LHCN-M2 (cell line): ENCODE measurements around the gene ATP6V1G3. TPM values are rescaled to one million over a fixed set of nuclear protein-coding genes. Genes with fewer than 3 reads are reported as not detected.
"Not testable (repeated sequence)": the region's sequence is repeated elsewhere in the genome, so short reads cannot be mapped to it uniquely, and the experiment has no call there.

Source experiments
- DNase-seq: peaks from one replicate; pipeline ENCODE4 v3.0.0-alpha.2; 2012; ENCODE audit warnings: low read depth
- total RNA-seq: library from RNA; depleted of rRNA; stranded (reverse); fragments of >200 nt; gene quantifications from 2 replicates; pipeline ENCODE4 v1.2.3, GENCODE V29; 2014; rRNA removed

ATP6V1G3 gene
- total RNA-seq, 1 experiment from 2014 or later: not detected

DNA sequence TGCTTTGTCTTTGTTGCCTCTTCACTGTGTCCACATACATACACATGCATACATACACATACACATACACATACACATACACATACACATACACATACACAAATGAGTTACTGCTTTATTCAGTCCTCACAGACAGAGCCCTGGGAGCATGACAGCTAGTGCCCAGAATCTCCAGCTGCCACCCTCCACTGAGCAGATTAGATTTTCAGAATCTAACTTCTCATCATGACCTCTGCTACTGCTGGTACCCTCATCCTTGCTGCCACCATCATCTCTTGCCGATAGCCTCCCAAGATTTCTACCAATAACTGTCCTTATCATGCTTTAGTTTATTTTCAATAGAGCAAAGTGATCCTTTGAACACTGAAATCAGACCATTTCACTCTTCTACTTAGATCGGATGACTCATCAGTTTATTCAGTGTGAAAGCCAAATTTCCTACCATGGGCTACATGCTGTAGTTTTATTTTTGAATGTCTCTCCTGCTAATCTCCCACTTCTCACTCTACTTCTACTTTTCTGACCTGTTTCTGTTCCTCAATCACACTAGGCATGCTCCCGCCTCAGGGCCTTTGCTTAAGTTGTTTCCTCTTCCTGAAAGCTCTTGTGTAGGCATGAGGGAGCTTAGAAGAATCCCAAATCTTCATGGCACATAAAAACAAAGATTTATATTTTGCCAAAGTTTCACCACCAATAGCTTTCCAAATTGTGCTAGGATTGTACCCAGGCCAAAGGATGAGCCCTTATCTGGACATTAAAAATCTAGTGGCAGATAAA lies 43.0 kb downstream of the ATP6V1G3 start:
- DNase-seq: peak; percentile 51

DNA sequence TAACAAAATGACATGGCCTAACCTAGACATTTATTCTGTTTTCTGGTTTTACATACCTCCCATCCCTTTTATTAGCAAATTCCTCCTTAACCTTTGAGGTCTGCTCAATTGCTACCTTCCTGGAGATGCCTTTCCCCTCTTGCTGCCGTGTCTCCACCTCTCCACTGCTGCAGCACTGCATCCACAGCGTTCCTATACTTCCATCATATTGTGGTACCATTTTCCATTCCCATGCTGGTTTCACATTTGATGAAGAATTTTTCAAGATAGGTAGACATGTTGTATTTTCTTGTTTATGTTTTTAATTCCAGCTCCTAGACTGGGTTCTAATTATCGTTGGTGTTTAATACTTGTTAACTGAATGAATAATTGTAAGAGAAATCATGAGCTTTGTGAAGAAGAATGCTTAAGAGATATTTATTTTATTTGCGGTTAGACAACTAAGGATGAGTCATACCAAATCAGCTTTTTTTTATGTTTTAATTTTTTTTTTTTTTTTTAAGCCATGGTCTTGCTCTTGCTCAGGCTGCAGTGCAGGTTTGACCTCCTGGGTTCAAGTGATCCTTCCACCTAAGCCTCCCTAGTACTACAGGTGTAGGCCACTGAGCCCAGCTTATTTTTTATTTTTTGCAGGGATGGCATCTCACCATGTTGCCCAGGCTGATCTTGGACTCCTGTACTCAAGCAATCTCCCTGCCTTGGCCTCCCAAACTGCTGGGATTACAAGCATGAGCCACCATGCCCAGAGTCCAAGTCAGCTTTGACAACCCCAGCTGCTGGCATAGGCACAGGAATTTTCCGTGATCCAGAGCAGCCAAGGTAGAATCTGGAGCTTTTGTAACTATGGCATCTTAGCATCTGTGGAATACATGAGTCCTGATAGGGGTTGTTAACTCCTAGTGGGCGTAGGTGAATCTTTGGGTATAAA lies 44.0 kb downstream of the ATP6V1G3 start:
- DNase-seq: peak; percentile 71

DNA sequence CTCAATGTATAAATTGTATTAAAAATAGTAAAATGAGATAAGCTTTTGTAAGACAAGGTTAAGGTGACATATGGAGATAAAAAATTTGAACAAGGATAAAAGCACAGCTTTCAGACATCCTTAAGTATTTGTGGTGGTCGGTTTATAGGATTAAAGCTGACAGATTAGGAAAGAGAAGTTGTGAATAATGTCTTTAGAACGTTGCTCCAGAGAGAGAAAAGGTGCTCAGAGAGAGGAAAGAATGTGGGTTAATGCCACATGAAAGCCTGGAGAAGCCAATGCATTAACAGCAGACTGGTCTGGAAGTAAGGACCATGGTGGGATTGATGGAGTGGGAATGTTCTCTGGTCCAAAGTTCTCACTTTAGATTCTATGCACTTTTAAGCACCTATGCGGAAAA lies 44.8 kb downstream of the ATP6V1G3 start:
- DNase-seq: no peak

DNA sequence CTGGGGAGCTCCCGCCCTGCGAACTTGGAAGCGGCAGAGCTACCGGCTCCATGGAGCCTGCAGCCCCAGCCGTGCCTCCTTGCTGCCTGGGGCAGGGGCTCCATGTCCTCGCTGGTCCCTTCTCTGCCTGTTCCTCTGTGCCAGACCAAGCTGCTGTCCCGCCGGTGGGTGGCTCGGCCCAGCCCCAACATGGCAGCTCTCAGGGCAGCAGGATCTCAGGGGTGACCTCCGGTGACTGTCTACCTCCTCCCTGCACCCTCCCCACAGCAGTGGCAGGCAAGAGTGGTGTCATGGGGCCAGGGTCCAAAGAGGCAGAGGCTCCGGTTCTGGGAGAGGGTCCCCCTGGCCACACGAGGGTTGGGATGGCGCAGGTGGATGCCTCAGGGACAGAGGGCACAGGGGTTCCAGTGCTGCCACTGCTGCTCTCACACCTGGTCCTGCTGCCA lies 45.8 kb downstream of the ATP6V1G3 start:
- no peak for DNase-seq

DNA sequence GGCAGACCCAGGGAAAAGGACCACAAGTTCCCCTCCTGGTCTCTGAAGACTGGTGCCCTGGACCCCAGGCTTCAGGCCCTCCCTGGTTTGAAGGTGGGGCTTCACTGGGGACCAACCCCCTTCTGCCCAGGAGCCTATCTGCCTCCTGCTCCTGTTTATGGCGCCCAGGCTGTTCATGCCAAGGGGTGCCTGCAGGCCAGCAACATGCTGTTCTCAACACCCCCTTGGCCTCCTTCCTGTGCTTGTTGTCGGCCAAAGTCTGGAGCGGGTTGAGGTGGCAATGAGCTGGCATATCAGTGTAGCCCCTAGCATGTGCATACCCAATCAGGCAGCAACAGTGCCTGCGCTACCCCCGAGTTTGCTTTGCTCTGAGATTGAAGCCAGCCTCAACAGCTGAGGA lies 46.3 kb downstream of the ATP6V1G3 start:
- DNase-seq: no peak

DNA sequence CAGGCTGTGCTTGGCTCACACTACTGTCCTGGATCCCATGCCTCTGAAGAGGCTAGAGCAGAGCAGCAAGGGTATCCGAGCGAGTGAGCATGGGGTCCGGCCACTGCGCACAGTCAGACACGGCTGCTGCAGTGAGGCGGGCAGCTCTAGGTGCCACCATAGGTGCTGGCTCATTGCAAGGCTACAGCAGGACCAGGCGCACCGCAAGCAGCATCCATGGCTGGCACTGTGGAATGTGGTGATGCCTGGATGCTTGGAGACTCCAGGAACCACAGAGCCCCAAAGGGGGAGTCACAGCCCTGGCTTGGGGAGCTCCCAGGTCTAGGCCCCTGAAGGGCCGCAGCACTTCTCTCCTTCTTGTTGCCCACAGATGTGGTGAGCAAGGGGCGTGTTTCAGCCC lies 47.2 kb downstream of the ATP6V1G3 start:
- no peak for DNase-seq

DNA sequence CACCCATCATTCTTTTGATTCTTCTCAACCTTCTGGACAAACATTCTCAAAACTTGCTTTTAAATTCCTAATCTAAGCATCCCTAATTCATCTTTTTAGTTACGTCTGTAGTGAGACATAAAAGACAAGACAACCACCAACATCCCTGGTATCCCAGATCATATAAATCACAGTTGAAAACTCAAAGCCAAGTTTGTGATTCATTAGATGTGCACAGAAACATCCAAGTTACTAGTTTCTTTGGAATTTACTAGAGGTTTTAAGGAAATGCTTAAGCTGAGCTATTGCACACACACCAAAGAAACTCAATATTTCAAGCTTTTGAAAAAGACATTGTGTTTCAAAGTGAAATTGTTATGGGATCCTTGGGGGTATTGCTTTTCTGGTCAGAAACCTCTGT lies 47.6 kb downstream of the ATP6V1G3 start:
- DNase-seq: peak; percentile 82

DNA sequence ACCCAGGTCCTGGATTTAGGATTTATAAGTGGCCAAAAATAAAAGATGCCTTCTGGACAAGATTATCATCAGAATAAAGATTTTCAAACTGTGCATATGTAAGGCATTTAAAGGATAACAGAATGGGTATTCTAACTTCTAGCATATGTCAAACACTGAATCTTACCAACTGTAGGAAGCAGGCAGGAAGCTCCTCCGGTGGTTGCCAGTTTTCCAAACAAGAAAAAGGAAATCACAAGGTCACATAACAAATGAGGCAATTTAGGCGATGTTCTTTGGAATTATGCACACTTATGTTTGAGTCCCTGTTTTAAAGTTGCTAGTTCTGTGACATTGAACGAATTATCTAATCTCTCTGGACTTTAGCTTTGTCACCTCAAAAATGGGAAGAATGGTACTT lies 48.9 kb downstream of the ATP6V1G3 start:
- DNase-seq: no peak

DNA sequence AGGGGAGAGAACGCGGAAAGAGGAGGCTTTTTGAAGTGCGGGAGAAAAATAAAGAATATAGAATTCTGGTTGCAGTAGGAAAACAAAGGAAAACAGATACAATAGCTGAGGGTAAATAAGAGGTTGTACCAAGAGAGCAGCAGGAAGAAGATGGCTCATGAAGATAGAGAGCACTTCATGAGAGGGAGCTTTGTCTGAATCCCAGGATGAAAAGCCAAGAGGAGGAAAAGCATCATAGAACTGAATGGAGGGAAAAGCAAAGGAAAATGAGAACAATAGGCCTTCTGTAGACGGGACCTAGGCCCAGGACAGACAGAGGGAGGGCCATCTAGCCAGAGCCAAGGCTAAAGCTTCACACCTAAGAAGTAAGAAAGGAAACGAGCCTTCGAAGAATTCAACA lies 49.5 kb downstream of the ATP6V1G3 start:
- no peak for DNase-seq

DNA sequence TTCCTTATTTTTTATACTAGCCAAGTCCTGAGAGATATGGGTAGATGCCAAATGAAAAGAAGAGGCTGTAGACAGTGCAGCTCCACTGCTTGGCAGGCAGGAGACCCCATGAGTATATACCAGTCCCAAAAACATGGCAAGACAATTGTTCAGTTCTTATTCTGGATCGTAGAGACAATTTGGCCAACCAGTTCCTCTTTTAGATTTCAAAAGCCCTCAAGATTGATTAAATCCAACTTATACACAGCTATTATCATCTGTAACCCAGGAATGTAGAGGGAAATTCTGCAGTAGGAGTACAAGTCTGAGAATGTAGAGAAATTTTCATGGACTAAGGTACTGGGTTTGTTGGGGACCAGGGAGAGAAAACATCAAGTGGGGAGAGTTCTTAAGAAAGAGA lies 50.3 kb downstream of the ATP6V1G3 start:
- DNase-seq: no peak

DNA sequence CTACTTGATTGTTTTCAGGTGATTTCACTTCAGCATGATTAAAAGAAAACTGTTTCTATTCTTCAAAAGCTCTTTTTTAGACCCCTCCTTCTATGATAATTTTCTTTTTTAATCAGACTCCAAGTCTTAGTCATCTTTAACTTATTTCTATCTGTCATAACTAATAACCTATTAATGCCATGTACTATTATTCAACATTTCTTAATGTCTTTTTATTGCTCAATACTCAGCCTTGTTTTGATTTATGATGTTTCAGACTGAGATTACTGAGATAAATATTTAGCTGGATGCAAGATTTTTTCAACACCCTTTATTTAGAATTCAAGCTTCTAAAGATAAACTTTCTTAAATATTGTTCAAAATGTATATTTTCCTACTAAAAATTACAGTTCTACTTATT lies 53.6 kb downstream of the ATP6V1G3 start:
- no peak for DNase-seq

DNA sequence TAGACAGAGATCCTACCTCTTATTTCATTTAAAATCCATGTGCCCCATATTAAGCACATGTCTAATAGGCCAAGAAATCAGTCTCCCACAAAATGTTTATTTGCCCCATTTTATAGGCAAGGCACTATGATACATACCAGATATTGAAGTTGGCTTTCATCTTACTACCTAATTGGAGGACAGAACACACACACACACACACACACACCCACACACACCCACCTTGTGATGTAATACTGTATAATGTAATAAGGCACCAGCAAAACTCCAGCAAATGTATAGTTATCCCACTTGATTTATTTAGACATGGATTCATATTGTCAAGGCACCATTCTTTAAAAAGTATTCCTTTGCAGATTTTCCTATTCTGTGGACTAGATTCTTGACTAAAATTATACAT lies 56.8 kb downstream of the ATP6V1G3 start:
- DNase-seq: no peak

DNA sequence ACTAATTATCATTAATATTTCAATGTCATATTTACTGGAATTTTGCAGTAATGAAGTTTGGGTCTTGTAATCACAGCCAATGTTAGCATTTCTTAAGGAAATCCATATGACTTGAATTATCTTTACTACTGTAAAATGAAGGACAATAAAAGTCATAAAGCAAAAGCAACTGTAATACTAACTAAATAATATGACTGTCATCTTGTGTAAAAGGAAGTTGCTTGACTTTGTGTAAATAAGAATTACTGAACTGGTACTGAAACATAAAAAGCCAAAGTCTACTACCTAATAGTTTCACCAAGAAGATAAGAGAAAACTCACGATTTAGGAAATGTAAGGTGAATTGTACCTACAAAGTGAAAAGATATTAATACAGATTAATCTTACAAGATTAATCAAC lies 57.5 kb downstream of the ATP6V1G3 start:
- no peak for DNase-seq

DNA sequence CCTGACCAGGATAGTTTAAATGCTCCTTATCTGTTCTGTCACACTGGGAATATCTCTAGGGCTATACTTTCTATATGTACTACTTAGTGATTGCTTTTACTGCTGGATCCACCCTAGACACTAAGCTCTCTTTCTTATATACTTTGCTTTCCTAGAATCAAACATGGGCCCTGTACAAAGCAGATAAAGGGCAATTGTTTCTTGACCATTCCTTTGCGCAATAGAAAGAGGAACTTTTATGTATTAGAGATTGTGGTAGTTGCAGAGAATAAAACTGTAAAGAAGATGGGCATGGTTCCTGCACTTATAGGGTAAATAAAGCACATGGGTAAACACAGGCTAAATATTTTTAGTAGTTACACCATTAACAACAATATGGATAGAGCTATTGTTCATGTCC lies 58.8 kb downstream of the ATP6V1G3 start:
- no peak for DNase-seq

DNA sequence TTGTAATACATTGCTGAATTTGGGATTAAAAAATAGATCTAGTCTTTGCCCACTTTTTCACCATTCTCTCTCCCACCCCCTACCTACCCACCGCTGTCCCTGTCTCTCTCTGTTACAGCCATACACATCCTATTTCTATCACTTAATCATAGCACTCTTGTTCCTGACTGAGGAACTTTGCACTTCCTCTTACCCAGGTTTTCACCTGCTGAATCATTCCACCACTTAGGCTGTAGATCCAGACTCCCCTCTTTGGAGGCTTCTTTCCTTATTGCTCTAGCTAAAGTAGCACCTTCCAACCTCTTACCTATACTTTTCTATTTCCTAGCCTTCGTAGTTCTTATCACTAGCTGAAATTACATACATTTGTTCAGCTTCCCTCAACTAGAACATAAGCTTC lies 59.6 kb downstream of the ATP6V1G3 start:
- no peak for DNase-seq

DNA sequence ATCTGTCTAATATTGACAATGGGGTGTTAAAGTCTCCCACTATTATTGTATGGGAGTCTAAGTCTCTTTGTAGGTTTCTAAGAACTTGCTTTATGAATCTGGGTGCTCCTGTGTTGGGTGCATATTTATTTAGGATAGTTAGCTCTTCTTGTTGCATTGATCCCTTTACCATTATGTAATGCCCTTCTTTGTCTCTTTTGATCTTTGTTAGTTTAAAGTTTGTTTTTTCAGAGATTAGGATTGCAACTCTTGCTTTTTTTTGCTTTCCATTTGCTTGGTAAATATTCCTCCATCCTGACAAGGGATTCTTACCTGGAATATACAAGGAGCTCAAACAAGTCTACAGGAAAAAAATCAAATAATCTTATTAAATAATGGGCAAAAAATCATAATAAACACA lies 63.1 kb downstream of the ATP6V1G3 start:
- DNase-seq: not testable (repeated sequence)

Other genes with a start within 250 kb of the ATP6V1G3 start
- 0.23 and 1.2 TPM in 2 replicates for gene PTPRC, start 98.4 kb upstream of the ATP6V1G3 start, total RNA-seq